OCI-LY1 (cell line): ENCODE results near the gene BAAT.

Source experiments
- H2AFZ ChIP-seq: fragments of 200-600 bp; sonication (generic), shearing (Covaris generic); 2 replicates; pipeline ENCODE4 v1.6.0; 2014; ENCODE audit warnings: antibody characterized with exemption, mild to moderate bottlenecking, low read length
- H3F3A ChIP-seq: fragments of 200-600 bp; sonication (generic), shearing (Covaris generic); 2 replicates; pipeline ENCODE4 v1.6.0; 2014; ENCODE audit warnings: mild to moderate bottlenecking, antibody characterized with exemption, low read length, moderate library complexity; ENCODE audit not compliant: insufficient read depth
- H3K27ac ChIP-seq: fragments of 200-600 bp; sonication (generic); 2 replicates; pipeline ENCODE4 v1.5.1; 2014; ENCODE audit warnings: low read length, mixed run types, mild to moderate bottlenecking, low read depth; ENCODE audit not compliant: poor library complexity, severe bottlenecking
- H3K27me3 ChIP-seq: fragments of 200-600 bp; sonication (generic); 2 replicates; pipeline ENCODE4 v1.6.0; 2014; ENCODE audit warnings: antibody characterized with exemption, mild to moderate bottlenecking, low read length, moderate library complexity; ENCODE audit not compliant: insufficient read depth
- H3K36me3 ChIP-seq: fragments of 200-600 bp; sonication (generic); 2 replicates; pipeline ENCODE4 v1.6.1; 2014; ENCODE audit warnings: mild to moderate bottlenecking, antibody characterized with exemption, low read length, moderate library complexity, mixed read lengths; ENCODE audit not compliant: insufficient read depth
- H3K4me1 ChIP-seq: fragments of 200-600 bp; sonication (generic); 2 replicates; pipeline ENCODE4 v1.5.1; 2014; ENCODE audit warnings: mild to moderate bottlenecking, low read length, moderate library complexity; ENCODE audit not compliant: insufficient read depth, severe bottlenecking
- H3K4me2 ChIP-seq: fragments of 200-600 bp; sonication (generic), shearing (Covaris generic); 2 replicates; pipeline ENCODE4 v1.6.1; 2014; ENCODE audit warnings: low read length
- H3K4me3 ChIP-seq: fragments of 200-600 bp; sonication (generic); 2 replicates; pipeline ENCODE4 v1.5.1; 2014; ENCODE audit warnings: low read length, low read depth, mild to moderate bottlenecking, mixed read lengths; ENCODE audit not compliant: poor library complexity, severe bottlenecking
- H3K79me2 ChIP-seq: fragments of 200-600 bp; shearing (Covaris generic); 2 replicates; pipeline ENCODE4 v1.6.1; 2016; ENCODE audit warnings: mixed run types, low read length, mixed read lengths; ENCODE audit not compliant: insufficient read depth
- H3K9ac ChIP-seq: fragments of 200-600 bp; sonication (generic), shearing (Covaris generic); 2 replicates; pipeline ENCODE4 v1.6.1; 2014; ENCODE audit warnings: mild to moderate bottlenecking, low read length, mixed read lengths
- H3K9me2 ChIP-seq: fragments of 200-600 bp; sonication (generic), shearing (Covaris generic); 2 replicates; pipeline ENCODE4 v1.6.1; 2014; ENCODE audit warnings: low read depth, mild to moderate bottlenecking, low read length, mixed read lengths
- H3K9me3 ChIP-seq: fragments of 200-600 bp; shearing (Covaris generic); 2 replicates; pipeline ENCODE4 v1.6.1; 2014; ENCODE audit warnings: low read length, mixed read lengths
- H4K20me1 ChIP-seq: fragments of 200-600 bp; sonication (generic), shearing (Covaris generic); 2 replicates; pipeline ENCODE4 v1.6.0; 2016; ENCODE audit warnings: mild to moderate bottlenecking, low read length; ENCODE audit not compliant: insufficient read depth
- EZH2 ChIP-seq: fragments of 200-600 bp; sonication (generic), shearing (Covaris generic); IDR thresholded peaks from 2 replicates; pipeline ENCODE4 v1.8.0; 2017; ENCODE audit warnings: borderline replicate concordance, mixed run types, mild to moderate bottlenecking, antibody characterized with exemption, low read length, moderate library complexity, mixed read lengths
- TF ChIP-seq, protein P1 (sequence below): fragments of 200-600 bp; sonication (generic), shearing (Covaris generic); IDR thresholded peaks from 2 replicates; pipeline ENCODE4 v1.5.1; 2017; ENCODE audit warnings: mild to moderate bottlenecking, antibody characterized with exemption, low read length, moderate library complexity, mixed read lengths

The BAAT gene

DNA sequence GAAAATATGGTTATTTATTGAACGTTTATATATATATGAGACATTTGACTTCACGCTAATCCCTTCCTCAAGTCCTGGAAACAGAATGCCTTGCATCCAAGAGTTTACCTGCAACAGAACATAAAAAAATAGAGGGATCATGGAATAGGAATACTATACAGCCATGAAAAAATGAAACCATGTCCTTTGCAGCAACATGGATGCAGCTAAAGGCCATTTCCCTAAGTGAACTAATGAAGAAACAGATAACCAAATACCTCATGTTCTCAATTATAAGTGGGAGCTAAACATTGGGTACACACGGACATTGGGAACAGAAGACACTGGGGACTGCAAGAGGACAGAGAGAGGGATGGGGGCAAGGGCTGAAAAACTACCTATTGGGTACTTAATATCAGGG, 13.0 kb downstream of the BAAT start:
- Histone ChIP-seq H3F3A (no peaks in the 10 kb centered on the region), H3K4me1 (no peaks in the 10 kb centered on the region), H3K27me3 (no peaks in the 10 kb centered on the region), H3K9me3 (no peaks in the 10 kb centered on the region), H3K9ac (no peak overlapping the region), H4K20me1 (no peaks in the 10 kb centered on the region), H3K4me3 (no peak overlapping the region), H3K9me2 (no peaks in the 10 kb centered on the region), H3K27ac (no peak overlapping the region), H2AFZ (no peak overlapping the region), H3K79me2 (no peaks in the 10 kb centered on the region), H3K36me3 (no peaks in the 10 kb centered on the region), H3K4me2 (no peak overlapping the region)
- TF ChIP-seq, protein P1, sequence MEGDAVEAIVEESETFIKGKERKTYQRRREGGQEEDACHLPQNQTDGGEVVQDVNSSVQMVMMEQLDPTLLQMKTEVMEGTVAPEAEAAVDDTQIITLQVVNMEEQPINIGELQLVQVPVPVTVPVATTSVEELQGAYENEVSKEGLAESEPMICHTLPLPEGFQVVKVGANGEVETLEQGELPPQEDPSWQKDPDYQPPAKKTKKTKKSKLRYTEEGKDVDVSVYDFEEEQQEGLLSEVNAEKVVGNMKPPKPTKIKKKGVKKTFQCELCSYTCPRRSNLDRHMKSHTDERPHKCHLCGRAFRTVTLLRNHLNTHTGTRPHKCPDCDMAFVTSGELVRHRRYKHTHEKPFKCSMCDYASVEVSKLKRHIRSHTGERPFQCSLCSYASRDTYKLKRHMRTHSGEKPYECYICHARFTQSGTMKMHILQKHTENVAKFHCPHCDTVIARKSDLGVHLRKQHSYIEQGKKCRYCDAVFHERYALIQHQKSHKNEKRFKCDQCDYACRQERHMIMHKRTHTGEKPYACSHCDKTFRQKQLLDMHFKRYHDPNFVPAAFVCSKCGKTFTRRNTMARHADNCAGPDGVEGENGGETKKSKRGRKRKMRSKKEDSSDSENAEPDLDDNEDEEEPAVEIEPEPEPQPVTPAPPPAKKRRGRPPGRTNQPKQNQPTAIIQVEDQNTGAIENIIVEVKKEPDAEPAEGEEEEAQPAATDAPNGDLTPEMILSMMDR = no peak
- TF ChIP-seq EZH2 = no peak

DNA sequence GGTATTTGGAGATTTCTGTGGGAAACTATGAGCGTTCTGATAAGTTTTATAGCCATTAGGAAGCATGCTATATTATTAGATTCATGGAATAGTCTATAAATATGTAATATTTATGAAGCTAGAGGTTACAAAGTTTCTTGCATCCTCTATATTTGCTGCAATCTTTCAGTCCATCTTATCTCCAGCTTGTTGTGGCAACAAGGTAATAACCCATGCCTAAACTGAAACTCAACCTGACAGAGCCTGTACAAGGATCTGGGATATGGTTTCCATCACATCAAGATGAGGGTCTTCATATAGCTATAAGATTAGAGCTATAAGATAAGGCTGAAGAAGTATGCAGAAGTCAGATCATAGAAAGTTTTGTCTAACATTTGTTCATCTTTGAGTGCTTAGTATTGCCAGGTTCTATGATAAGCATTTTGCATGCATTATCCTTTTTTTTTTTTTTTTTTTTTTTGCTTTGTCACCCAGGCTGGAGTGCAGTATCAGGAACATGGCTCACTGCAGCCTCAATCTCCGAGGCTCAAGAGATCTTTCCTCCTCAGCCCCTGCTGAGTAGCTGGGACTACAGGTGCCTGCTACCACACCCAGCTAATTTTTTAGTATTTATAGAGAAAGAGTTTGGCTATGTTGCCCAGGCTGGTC, 14.8 kb downstream of the BAAT start:
- H3K79me2 ChIP-seq = no peaks in the 10 kb centered on the region

DNA sequence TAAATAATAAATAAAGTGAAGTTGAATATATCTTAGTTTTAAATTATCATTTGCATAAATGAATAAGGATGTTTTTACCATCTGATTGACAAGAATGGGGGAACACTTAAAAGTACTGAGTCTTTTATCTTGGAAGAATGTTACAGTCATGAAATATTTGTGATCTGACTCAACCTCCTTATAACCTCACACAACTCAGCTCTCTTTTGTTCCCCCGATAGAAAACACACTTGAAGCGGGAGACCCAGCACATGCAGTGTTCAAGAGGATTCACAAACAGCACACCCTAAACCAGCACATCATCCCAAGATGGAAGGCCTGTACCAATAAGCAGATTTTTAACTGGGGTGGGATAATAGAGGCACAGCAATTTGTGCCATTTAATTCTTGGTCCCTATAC, 15.5 kb downstream of the BAAT start:
- no peak overlapping the region for H3K9ac ChIP-seq
- no peaks in the 10 kb centered on the region for H3K27me3 ChIP-seq
- TF ChIP-seq, protein P1 = no peak
- no peak for TF ChIP-seq EZH2
- H4K20me1 ChIP-seq = no peaks in the 10 kb centered on the region
- H3K36me3 ChIP-seq = no peaks in the 10 kb centered on the region
- H3K27ac ChIP-seq = no peak overlapping the region
- H3F3A ChIP-seq = no peaks in the 10 kb centered on the region
- no peaks in the 10 kb centered on the region for H3K79me2 ChIP-seq
- H3K9me3 ChIP-seq = no peaks in the 10 kb centered on the region
- H3K4me1 ChIP-seq = no peaks in the 10 kb centered on the region
- H3K9me2 ChIP-seq = no peaks in the 10 kb centered on the region
- no peak overlapping the region for H2AFZ ChIP-seq
- H3K4me3 ChIP-seq = no peak overlapping the region
- no peak overlapping the region for H3K4me2 ChIP-seq

More for the DNA sequence above, 14.8 kb downstream of the BAAT start:
- H3K9me3 ChIP-seq = no peaks in the 10 kb centered on the region
- TF ChIP-seq, protein P1 = no peak
- TF ChIP-seq EZH2 = no peak
- no peak overlapping the region for H2AFZ ChIP-seq
- no peaks in the 10 kb centered on the region for H3F3A ChIP-seq
- H3K9ac ChIP-seq = no peak overlapping the region
- H3K36me3 ChIP-seq = no peaks in the 10 kb centered on the region
- H3K4me2 ChIP-seq = no peak overlapping the region
- no peaks in the 10 kb centered on the region for H4K20me1 ChIP-seq
- no peak overlapping the region for H3K4me3 ChIP-seq
- no peak overlapping the region for H3K27ac ChIP-seq
- H3K9me2 ChIP-seq = no peaks in the 10 kb centered on the region
- no peaks in the 10 kb centered on the region for H3K4me1 ChIP-seq
- no peaks in the 10 kb centered on the region for H3K27me3 ChIP-seq
